GM21576 (cell line): ENCODE measurements around the gene SNN.

Experiments used
- ATAC-seq: cut with Tn5 transposase; IDR thresholded peaks from one replicate; pipeline ENCODE4 v1.9.1; 2021; ENCODE audit warnings: mild to moderate bottlenecking, moderate library complexity; ENCODE audit not compliant: unreplicated experiment

The SNN gene

DNA sequence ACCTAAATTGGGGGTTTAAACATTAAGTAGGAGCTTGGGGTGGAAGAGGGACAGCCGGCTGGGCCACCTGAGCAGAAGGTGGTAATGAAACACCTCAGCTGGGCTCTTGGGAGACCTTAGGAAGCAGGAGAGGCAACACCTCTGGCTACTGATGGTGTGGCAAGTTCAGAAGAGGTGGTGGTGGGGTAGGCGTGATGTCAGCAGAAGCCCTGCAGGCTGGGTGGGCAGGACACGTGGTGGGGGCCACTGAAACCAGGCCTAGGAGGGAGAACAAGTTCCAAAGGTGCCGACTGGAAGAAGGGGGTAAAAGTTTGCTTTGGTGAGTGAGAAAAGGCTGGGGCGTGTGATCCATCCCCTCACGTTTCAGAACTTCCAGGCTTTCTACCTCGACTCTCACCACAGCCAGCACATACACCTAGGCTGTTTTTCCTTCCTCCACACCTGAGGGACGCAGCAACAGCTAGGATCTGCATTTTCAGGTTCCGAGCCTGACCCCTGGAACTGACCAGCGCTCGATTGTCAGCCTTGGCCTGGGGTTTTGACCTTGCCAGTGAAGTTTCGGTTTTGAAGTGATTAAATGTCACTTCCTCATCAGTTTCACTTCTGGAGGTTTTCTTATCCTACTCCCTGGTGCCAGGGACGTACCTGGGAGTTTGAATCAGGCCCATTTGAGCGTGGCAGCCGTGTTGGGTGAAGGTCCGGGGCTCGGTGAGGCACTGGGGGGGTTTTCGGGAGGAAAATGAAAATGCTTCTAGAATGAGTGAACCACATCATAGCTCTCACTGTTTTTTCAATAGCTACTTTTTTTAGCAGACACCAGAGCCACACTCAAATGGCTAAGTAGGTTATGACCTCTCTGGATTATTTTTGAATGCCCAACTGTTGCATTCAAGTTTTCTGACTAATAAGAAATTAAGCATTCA is 10.0 kb downstream of the SNN start:
- no peak for ATAC-seq

DNA sequence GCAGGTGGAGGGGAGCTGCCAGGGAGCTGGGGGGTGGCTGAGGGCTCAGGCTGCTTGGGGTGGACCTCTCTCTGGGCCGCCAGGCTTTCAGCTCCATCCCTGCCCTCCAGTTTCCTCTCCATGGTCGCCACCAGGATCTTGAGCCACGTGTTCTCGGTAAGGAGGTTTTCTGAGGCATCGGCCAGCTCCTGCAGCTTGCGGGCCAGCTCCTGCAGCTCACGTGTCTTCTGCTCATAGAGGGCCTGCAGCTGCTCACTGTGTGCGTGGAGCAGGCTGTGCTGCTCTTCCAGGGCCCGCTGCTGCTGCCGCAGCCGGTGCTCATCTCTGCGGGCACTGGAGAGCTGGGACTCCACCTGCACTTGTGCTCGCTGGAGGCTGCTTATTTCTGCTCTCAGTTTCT is 11.0 kb downstream of the SNN start:
- no peak for ATAC-seq

DNA sequence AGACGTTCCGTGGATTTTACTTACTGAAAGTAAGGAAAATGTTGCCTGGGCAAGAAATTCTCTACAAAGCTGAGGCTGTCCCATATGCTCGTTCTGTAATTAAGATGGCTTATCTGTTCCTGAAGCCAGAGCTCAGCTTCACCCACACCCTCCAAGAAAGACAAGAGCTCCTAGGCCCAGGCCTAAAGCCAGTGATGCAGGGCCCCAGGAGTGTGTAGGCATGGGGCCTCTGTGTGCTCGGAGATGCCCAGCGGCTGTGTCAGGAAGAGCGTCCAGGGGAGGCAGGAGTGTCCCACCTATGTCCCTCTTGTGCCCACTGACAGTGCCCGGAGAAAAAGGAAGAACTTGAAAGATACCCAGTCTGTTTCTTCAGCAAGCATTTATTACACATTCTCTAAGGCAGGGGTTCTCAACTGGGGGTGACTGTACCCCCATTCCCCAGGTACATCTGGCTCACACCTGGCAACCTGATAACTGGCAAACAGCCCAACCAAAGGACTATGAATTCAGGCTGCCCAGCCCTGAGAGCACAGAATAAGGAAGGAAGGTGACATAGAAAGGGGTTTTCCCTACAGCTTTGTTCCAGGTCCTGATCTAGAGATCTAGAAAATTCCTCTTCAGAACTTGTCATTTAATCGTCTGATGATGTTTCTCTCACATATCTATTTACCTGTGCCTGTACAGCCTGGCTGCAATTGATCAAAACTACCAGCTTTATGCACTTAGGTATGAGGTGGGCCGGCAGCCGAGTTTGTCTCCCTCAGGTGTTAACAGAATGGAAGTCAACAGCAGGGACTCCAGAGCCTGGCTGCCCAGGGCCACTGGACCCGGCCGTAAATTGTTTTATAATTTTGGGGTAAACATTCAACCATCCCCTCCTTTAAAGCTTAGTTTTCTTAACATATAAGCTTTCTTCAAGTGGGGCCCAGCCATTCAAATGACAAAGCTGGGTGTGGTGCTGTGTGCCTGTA is 12.0 kb downstream of the SNN start:
- no peak for ATAC-seq

DNA sequence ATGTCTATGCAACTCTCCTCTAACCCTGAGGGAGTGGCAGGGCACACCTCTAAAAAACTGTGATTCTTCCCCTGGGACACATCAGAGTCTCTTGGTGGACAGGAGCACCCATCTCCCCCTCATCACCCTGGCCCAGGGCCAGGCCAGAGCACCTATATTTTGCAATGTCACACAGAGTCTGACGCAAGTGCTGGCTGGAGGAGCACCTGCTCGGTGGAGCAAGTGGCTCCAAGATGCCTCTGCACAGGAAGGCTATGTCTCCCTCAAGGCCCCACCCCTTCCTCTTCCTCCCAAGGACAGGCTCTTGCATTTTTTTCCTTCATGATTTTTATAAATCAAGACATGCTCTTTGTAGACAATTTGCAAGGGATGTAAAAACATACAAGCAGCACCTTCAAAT is 13.3 kb downstream of the SNN start:
- ATAC-seq: no peak

DNA sequence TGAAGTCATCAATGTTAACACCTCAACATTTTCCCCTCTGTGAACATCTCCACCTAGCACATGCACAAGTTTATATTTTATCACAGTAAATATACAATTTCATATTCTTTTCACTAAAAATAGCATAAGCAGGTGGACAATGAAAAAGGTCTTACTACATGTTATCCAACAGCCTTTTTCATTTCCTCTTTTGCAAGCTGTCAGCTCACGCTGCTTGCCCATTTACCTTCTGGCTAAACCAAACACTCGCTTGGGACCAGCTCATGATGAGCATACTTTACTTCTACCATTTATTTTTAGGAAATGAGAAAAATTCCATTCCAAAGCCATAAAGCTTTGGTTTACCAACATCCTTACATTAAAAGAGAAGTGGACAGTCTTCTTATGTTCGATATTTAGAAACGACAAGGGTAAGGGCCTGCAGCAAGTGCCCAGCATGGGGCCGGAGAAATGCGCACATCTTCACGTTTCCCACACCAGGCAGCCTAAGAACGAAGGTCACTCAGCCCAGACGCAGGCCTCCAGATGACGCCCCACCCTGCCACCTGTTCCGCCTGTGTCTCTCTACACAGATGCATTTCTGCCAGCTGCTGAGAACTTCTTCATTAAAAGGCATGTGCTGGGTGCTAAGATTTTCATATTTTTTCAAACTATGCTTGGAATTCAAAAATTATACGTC is 13.9 kb downstream of the SNN start:
- ATAC-seq: peak; percentile 48

DNA sequence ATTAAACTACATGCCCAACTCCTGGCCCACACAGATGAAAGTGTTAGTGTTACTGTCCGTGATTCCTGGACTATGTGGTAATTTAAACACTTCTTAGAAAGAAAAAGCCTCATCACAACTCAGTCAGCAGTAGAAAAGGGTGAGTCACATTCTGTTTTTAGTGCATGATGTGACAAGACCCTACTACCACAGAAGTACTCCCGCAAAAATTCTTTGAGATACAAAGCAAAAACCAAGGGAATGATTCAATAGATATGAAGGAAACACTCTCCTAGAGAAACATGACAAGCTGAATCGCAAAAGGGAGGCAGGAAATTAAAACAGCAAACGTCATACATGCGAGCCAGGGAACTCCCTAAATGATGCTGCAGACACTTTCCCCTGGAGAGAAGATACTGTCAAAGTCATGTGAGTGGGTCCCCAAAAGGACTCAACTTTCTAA is 14.4 kb downstream of the SNN start:
- ATAC-seq: peak; percentile 12

DNA sequence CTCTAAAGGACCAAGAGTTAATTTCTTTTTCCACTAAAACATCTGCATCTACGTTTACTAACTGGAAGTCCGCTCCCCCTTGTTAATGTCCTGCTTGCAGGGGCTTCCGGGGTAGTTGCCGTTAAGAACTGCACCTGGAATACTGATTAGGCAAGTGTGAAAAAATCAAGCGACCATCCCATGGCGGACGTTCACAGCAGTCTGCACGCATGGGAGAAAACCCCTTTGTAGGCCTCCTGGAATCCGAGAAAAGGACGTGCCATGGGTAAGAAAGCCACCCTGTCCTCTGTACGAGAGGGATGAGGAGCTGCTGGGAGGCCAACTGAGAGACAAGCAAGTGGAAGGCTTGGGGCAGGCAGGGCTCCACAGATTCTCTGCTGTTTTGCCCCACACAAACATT is 14.9 kb downstream of the SNN start:
- no peak for ATAC-seq

DNA sequence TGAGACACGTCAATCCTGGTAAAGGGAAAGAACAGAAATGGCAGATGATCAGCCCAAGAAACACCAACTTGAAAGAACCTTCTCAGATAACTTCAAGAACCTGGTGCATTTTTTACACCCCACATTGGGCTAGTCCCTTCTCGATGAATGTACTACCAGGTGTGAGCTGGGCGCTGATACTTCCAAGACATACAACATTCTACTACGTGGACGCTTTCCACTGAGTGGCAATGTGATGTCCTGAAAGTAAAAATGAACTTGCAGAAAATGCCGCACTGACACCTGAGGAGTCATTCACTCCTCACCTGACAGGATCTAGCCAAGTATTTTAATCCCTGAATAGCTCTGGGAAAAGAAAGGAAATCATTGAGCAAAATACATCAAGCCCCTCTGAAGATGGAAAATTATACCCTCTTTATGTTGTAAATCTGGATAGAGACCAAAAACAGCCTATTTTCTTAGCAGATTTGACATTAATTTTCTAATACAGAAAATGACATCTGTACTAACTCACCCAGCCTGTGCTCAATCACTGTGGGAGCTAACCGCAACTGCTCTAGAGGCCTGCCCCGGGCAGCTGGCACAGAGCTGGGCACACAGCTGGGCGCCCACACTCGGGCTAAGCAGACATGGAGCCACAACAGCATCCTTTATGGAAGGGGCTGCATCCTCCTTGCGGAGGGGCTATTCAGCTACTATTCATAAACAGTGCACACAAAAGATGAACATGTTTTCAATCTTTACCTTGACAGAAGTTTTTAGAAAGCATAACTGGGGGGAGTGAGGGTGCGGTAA is 16.2 kb downstream of the SNN start:
- no peak for ATAC-seq

DNA sequence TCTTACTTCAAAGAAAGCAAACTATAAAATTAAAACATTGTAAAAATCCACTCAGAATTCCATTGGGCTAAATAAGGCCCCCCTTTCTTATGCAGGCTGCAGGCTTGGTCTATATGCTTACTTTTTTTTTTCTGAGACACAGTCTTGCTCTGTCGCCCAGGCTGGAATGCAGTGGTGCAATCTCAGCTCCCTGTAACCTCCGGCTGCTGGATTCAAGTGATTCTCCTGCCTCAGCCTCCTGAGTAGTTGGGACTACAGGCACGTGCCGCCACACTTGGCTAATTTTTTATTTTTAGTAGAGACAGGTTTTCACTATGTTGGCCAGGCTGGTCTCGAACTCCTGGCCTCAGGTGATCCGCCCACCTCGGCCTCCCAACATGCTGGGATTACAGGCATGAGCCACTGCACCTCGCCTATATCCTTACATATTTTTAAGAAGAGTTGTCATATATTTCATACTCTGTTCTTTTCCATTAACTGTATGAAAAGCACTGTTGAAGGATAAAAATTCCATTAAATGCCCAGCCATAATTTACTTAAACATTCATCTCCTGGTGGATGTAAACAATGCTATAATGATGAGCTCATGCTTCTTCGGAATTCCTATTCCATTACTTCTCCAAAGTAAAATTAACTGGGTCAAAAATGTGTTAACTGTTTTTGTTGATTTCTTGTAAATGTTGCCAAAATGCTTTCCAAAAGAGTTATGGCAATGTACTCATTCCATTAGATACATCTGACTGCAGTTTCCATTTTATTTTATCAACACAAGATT is 17.8 kb downstream of the SNN start:
- no peak for ATAC-seq

DNA sequence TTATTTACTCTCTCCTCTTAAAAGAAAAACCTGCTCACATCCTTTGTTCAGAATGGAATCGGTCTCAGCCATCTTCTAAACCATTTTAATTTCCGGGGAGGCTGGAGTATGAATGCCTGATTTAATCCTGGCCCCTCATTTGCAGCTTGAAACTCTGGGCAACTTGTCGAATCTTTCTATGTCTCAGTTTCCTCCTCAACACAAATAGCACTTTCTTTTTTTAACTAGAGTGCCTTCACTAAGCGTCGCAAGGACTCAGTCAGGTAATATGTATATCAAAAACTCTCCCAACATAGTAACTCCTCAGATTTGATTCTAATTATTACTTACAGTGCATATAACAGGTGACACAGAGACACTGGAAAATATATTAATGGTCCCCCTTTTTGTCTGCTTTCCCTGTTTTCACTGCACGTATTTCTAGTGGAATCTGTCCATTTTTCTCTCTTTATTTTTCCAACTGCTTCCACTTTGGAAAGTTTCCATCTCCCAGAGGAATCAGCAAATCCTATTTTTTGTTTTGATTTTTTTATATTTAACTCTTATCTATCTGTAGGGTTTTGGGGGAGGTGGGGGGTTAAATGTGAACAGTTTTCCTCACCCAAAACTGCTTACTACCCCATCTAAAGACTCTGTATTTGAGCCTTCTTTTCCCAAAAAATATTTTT is 18.6 kb downstream of the SNN start:
- no peak for ATAC-seq

DNA sequence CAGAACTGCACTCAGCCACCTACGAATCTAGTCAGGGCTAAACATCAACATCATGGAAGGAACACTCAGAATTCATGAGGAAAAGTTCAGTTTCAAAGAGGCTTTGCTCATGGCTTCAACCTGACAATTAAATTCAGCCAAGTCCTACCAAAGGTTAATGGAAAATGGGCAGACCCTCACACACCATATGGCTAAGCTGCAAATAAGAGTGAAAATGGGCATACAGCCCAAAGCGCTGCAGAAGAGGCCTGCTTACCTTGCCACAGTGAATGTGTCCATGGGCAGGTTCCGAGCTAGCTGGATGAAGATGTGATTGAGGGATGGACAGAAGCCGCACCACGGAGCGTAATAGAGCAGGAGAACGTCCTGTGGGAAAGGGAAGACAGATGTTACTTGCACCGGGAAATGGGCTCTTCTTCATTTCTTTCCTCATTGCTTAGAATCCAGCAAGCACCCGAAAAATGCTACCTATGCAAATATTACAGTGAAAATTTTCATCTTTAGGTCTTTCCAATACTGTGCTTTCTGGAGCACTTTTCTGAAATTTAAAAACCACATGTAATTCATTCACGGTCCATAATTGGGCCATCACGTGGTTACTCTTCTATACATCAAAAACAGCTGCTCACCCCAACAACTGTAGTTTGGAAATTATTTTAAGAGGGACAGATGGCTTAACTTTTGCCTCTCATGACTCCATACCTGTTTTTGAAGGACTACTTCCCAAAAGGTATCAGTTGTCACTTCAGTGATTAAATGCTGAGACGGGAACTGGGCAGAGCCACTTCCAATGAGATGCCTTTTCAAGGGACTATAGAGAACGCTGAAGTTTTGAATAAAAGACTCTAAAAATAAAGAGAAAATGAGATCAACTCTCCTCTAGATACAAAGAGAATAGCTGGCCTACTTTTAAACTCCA is 19.6 kb downstream of the SNN start:
- ATAC-seq: no peak

DNA sequence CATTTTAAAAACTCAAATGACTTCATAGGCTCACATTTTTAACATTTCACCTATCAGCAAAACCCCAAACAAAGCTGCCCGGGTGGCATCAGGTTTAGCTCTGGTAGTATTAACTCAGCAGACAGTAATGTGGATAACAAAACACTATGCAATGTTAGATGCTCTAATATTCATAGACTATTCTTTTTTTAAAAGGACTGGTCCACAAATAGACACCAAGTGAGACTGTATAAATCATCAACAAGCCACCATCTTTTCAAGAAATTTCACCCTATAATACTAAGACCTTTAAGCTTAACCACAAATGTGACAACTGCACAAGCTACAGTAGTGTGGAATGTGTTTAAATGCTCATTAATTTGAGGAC is 20.2 kb downstream of the SNN start:
- ATAC-seq: no peak

DNA sequence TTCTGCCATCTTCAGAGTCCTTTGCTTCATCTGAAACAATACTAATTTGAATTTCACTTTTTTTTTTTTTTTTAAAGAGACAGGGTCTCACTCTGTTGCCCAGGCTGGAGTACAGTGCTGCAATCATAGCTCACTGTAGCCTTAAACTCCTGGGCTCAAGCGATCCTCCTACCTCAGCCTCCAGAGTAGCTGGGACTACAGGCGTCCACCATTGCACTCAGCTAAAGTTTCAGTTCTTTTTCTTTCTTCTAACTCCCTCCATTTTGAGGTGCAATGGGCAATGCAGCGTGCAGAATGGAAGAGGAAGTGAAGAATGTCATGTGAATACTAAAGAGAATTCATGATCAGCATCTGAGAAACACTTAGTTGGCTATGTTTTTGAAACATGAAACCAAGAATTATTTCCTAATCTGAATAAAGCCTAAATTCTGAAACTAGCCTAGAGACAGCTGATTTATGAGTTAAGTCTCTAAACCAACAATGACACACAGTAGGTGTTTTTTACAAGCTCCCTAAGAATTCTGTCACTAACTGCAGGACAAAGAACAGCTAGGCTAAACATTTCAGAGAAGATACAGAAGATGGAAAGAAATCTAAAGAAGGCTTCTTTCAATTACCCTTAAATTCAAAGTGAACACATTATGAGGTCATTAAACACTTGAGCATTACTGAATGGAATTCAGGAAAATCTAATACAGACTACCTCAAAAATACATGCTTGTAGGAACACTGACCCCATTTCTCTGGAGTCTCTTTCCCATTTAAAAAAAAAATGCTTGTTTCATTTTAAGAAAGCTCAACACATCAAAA is 21.0 kb downstream of the SNN start:
- ATAC-seq: peak; percentile 80

DNA sequence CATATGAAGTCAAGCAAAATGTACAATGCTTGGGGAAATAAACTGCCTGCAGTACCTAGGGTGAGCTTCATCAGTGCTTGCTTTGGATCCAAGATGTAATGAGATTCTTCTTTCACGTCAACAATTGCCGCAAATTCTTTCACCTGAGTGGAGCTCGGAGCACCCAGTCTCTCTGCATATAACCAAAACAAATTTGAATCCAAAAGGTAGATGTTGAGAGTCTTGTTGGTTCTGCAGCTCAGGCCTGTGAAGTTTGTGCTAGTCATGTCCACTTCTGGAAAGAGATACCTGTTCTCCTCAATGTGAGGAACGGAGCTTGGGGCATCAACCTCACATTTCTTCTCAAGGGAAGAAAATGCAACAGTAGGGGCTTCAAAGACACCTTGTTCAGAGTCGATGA is 23.0 kb downstream of the SNN start:
- ATAC-seq: no peak

DNA sequence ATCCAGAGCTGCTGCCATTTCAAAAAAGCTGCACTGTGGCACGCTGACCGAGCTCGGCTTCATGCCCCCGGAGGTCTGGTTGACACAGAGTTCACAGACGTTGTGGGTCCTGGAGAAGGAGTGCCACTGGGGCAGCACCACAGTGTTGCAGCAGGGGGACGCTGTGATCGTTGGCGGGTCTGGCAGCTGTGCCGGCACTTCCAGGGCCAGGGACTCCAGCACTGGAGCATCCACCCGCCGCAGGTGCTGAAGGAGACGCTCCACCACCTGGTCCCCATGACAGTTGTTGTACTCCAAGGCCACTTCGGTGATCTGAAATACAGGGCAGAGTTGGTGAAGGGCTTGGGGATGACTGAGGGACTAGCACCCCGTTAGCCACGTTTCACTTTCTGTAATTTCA is 23.5 kb downstream of the SNN start:
- no peak for ATAC-seq

DNA sequence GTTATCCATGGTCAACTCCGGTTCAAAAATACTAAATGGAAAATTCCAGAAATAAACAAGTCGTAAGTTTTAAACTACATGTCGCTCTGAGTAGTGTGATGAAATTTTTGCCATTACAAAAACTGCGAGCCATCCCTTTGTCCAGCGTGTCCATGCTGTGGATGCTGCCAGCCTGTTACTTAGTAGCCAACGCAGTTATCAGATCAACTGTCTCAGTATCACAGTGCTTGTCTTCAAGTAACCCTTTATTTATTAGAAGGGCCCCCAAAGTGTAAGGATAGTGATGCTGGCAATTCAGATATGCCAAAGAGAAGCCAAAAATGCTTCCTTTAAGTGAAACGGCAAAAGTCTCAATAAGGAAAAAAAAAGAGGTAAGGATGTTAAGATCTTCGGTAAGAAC is 23.9 kb downstream of the SNN start:
- no peak for ATAC-seq

DNA sequence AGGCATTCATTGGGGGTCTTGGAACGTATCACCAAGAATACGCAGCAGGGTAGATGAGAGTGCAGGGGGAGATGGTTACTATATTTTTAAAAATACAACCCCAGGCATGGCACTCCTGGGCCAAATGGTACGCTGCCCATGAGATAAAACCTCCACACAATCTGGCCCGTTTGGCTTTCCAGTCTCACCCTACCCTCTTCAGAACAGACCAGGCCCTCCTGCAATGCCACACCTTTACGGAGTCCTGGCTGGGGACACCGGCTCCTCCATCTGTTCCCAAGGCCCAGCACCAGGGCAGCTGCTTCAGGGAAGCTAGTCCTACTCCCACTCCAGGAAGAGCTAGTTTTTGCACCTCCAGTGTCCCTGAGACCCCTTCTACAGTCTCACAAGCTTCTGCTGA is 24.4 kb downstream of the SNN start:
- no peak for ATAC-seq
